Testis (tissue), 3 donors: ENCODE measurements around the gene PEAK3. TPM values are rescaled to one million over a fixed set of nuclear protein-coding genes. Genes with fewer than 3 reads are reported as not detected.

Source experiments
- DNase-seq: peaks from one replicate; pipeline ENCODE4 v3.0.0-alpha.2; 2019
- H3K27ac ChIP-seq, 2 donors: fragments of 200-600 bp; sonication (generic); one replicate each; pipeline ENCODE4 v1.5.1; 2019
- H3K27me3 ChIP-seq: fragments of 200-600 bp; sonication (generic); one replicate; pipeline ENCODE4 v1.5.1; 2019
- H3K36me3 ChIP-seq: fragments of 200-600 bp; sonication (generic); one replicate; pipeline ENCODE4 v1.5.1; 2017; ENCODE audit warnings: low read depth; ENCODE audit errors: missing control alignments
- H3K4me1 ChIP-seq: fragments of 200-600 bp; sonication (generic); one replicate; pipeline ENCODE4 v1.5.1; 2019
- H3K4me3 ChIP-seq, 2 donors: fragments of 200-600 bp; sonication (generic); one replicate each; pipeline ENCODE4 v1.5.1; 2017 to 2019
- H3K9me3 ChIP-seq: fragments of 200-600 bp; sonication (generic); one replicate; pipeline ENCODE4 v1.5.1; 2017
- CTCF ChIP-seq, 3 experiments: fragments of 450-650 bp in 2 of 3; fragments of 200-600 bp in 1 of 3; sonication (generic) in 1 of 3; IDR thresholded peaks; one replicate each; pipeline ENCODE4 v1.5.1; 2016 to 2019; ENCODE audit warnings: antibody characterized with exemption in 3 of 3, mild to moderate bottlenecking in 2 of 3, moderate library complexity in 1 of 3
- POLR2A ChIP-seq: fragments of 450-650 bp; IDR thresholded peaks from one replicate; pipeline ENCODE4 v1.6.1; 2017; ENCODE audit warnings: antibody characterized with exemption, mild to moderate bottlenecking, moderate library complexity
- WGBS, 2 donors: methylation state at CpG; one replicate each; pipeline ENCODE4 v1.1.5; 2018; 5-methylcytosine and 5-hydroxymethylcytosine counted together
- intact Hi-C: fragments of 100-400 bp; cut with DNase I; formaldehyde crosslinking; loops from one replicate; pipeline ENCODE4 v1.15.1; 2023; ENCODE audit warnings: low total_unique reads
- polyA plus RNA-seq: library from polyadenylated mRNA; stranded (reverse); fragments of 350-450 nt; fragmentation: Illumina TruSeq; extraction: RNeasy Lipid Tissue Mini Kit (QIAGEN cat#74804); gene quantifications from one replicate; pipeline ENCODE4 v1.2.3, GENCODE V29; 2014; ENCODE audit warnings: low read depth, low replicate concordance; ENCODE audit not compliant: insufficient read depth
- total RNA-seq, 2 donors: library from RNA; depleted of rRNA; stranded (reverse); fragments of >200 nt; gene quantifications; one replicate each; pipeline ENCODE4 v1.2.3, GENCODE V29; 2016

The PEAK3 gene
- total and polyA plus RNA-seq, 3 donors from 2014 or later = 0.16 to 0.55 (median 0.37) TPM

GRCh38 chr19:2268861-2269243, 13.1 kb downstream of the PEAK3 start:
- intact Hi-C loops = no loop called here
- 1 to 3% methylated on average over 12 to 19 of the region's 19 CpGs for WGBS, 2 donors
- TF ChIP-seq POLR2A (no peak), CTCF (IDR thresholded peaks at IDR 0.05) (no peak)
- no peaks in the 10 kb centered on the region for H3K36me3 ChIP-seq
- peak overlapping the region; percentile 80 to 100 for H3K4me3 ChIP-seq
- H3K27ac ChIP-seq = peak overlapping the region in 1 of 2 donors; percentile 84
- DNase-seq = no peak
- no peaks in the 10 kb centered on the region for H3K9me3 ChIP-seq
- peaks cover 28% of the 10 kb centered on the region for H3K4me1 ChIP-seq
- no peaks in the 10 kb centered on the region for H3K27me3 ChIP-seq

- Histone ChIP-seq H3K4me3 (peak overlapping the region in 1 of 2 donors; percentile 80), H3K36me3 (no peaks in the 10 kb centered on the region), H3K27ac (peak overlapping the region in 1 of 2 donors; percentile 84), H3K27me3 (no peaks in the 10 kb centered on the region), H3K4me1 (peaks cover 25% of the 10 kb centered on the region), H3K9me3 (no peaks in the 10 kb centered on the region)
- intact Hi-C loops = no loop called here
- TF ChIP-seq CTCF (IDR thresholded peaks at IDR 0.05) (peak in 1 of 3 experiments; percentile 7), POLR2A (no peak)
- 53 to 68% methylated on average over 4 of the region's 4 CpGs for whole genome bisulfite sequencing, 2 donors
- no peak for DNase-seq
Observed at GRCh38 chr19:2268480-2268830, 13.5 kb downstream of the PEAK3 start.

GRCh38 chr19:2266183-2266993, 15.6 kb downstream of the PEAK3 start:
- no peaks in the 10 kb centered on the region for H3K27me3 ChIP-seq
- TF ChIP-seq CTCF (IDR thresholded peaks at IDR 0.05) = no peak
- TF ChIP-seq POLR2A = no peak
- H3K36me3 ChIP-seq = no peaks in the 10 kb centered on the region
- H3K27ac ChIP-seq = peak overlapping the region in 1 of 2 donors; percentile 59
- WGBS, 2 donors = 51 to 57% methylated on average over 16 to 18 of the region's 18 CpGs
- no peaks in the 10 kb centered on the region for H3K9me3 ChIP-seq
- intact Hi-C loops = no loop called here
- peaks cover 5% of the 10 kb centered on the region for H3K4me1 ChIP-seq
- DNase-seq = peak; percentile 93
- H3K4me3 ChIP-seq = no peak overlapping the region

- WGBS, 2 donors = 77% methylated on average over 7 of the region's 7 CpGs
- Histone ChIP-seq H3K27ac (no peak overlapping the region), H3K27me3 (no peaks in the 10 kb centered on the region), H3K9me3 (no peaks in the 10 kb centered on the region), H3K4me3 (no peak overlapping the region), H3K36me3 (no peaks in the 10 kb centered on the region), H3K4me1 (no peaks in the 10 kb centered on the region)
- DNase-seq = no peak
- TF ChIP-seq CTCF (IDR thresholded peaks at IDR 0.05) (peak in 2 of 3 experiments; percentile 34 to 45), POLR2A (no peak)
- intact Hi-C loops = no loop called here
Observed at GRCh38 chr19:2261438-2262172, 20.4 kb downstream of the PEAK3 start.
